Activated T-cell treated with anti-CD3 and anti-CD28 coated beads, Interleukin-2, amount 50 U/mL, for 48 hours (primary cell): ENCODE results near the gene TRAPPC14.
A peak's percentile ranks its signal among the peaks of the same experiment; 100 is the strongest.
"Not testable (repeated sequence)": the region's sequence is repeated elsewhere in the genome, so short reads cannot be mapped to it uniquely, and the experiment has no call there.

ENCODE experiments used
- DNase-seq, 2 experiments: peaks; one replicate each; pipeline ENCODE4 v3.0.0-alpha.2; 2020

The TRAPPC14 gene

DNA sequence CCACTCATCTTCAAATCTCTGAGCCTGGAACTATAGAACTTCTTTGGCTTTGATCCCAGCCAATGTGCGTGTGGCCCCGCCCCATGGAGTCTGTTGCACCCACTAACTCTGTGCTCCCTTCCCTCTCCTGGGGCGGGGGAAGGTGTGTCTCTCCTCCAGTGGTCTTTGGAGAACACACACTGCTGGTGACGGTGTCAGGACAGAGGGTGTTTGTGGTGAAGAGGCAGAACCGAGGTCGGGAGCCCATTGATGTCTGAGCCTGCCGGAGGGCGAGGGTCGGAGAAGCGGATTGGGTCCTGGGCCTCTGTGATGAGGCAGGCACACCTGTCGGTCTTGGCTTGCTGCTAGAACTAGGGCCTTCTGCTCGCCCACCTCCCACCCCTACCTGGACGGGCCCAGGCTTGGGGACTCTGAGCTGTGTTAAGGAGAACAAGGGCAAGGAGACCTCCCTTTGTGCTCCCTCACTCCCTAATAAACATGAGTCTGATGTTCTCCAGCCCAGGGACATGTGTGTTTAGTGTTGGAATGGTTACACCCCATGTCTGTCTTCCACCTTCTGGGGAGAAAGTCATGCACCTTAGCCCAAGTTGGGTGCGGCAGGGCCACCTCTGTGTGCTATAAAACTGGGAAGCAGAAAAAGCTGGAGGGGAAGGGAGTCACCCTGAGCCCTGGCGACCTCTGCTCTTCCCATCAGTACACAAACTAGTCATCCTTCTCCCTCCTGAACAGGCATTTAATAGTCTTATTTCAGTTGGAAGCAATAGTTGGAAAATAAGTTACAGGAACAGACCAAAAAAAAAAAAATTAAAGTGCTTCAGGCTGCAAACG, 4.6 kb downstream of the TRAPPC14 start:
- no peak for DNase-seq

DNA sequence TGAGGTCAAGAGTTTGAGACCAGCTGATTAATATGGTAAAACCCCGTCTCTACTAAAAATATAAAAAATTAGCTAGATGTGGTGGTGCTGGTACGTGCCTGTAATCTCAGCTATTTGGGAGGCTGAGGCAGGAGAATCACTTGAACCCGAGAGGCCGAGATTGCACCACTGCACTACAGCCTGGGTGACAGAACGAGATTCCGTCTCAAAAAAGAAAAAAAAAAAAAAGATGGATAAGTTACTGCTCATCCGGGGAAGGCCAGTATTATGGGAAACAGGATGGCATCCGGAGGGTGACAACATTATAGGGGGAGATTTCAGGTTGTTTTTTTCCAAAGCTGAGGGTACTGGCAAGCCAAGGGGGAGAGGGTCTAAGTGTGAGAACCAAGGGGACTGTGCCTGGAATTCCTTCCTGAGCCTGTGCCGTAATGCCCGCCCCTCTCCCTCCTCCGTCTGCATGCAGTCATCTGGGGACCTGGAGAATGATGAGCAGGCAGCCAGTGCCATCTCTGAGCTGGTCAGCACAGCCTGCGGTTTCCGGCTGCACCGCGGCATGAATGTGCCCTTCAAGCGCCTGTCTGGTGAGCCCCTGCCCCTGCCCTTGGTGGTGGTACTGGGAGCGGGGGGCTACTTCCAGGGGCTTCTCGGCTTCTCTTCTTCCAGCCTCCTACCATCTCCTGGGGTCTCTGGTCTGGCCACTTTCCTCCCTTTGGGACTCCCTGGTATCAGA, 5.4 kb downstream of the TRAPPC14 start:
- no peak for DNase-seq

DNA sequence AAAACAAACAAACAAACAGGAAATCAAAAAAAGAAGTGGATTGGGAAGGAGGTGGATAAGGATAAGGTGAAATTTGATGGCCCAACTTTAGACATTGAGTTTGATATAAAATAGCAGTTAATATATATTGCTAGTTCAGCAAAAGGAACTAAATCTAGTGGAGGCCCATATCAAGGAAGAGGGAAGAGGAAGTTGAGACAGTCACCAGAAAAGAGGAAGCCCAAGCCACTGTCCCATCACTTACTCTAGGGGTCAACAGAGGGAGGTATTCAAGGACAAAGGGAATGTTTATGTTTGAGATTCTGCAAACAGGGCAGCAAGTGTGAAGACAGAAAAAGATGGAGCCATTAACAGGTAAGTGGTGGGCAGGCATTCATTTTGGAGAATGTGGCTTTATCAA, 6.1 kb downstream of the TRAPPC14 start:
- no peak for DNase-seq

DNA sequence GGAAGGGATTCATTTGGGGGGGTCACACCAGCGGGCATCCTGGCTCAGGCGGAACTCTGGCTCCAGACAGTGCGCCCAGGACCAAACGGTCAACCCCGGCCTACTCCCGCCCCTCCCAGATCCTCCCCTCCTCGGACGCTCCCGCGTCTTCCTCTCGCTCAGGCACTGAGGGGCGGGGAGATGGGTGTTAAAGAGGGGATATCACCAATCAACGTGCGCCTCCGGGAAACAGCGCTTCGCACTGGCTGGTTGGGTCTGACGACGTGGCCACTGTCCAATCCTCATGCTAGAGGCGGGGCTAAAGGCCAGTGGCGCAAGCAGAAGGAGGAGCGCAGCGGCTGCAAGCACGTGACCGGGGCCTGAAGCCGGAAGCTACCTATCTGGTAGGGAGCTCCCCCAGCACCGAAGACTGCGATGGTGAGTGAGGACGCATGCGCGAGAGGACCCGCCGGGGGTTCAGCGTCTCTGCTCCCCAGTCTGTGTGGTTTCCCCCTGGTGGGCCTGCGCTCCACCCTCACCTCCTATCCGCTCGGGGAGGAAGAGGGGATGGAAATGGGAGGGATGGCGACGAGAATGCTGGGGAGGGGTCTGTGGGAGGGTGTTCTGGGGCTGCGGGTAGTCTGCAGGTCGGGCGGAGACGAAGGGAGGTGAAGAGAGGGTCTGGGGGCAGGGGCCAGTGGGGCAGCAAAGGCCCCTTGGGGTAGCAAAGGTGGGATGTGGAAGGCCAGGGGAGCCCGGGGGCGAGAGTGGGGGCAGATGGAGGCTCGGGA, 9.8 kb downstream of the TRAPPC14 start, which contains the start of gene LAMTOR4:
Gene LAMTOR4 (plus strand): TSS at position 360 of the 770 bp plus-strand sequence. CDS start 55 bp downstream, at position 415.
- peak; percentile 97 to 98 for DNase-seq

DNA sequence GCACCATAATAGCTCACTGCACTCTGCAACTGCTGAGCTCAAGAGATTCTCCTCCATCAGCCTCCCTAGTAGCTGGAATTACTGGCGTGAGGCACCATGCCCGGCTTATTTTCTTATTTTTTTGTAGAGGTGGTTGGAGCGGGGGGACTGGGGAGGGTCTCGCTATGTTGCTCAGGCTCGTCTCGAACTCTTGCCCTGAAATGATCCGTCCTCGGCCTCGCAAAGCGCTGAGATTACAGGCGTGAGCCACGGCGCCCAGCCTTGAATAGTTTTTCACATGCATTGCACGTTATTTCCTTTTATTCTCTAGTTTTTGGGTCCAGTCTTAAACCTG, 10.3 kb downstream of the TRAPPC14 start:
- no peak for DNase-seq

DNA sequence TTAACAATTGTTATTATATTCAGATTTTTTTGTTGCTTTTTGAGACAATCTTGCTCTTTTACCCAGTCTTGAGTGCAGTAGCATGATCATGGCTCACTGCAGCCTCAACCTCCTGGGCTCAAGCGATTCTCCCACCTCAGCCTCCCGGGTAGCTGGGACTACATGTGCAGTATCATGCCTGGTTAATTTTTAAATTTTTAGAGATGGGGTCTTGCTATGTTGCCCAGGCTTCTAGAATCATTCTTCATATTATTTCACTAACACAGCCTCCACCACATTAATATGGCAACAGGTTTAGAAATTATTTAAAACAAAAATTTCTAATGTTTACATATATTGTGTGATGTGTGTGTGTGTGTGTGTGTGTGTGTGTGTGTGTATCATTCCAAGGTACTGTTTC, 11.2 kb downstream of the TRAPPC14 start:
- DNase-seq = no peak

DNA sequence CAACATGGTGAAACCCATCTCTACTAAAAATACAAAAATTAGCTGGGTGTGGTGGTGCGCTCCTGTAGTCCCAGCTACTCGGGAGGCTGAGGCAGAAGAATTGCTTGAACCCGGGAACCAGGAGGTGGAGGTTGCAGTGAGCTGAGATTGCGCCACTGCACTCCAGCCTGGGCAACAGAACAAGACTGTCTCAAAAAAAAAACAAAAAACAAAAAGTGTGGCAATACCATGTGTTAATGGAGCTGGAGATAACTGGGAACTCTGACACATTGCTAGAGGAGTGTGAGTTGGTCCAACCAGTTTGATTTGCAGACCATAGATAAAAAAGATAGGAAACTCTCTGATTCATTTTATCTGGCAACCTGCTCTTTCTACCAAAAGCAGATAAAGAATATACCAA, 12.2 kb downstream of the TRAPPC14 start:
- not testable (repeated sequence) for DNase-seq

DNA sequence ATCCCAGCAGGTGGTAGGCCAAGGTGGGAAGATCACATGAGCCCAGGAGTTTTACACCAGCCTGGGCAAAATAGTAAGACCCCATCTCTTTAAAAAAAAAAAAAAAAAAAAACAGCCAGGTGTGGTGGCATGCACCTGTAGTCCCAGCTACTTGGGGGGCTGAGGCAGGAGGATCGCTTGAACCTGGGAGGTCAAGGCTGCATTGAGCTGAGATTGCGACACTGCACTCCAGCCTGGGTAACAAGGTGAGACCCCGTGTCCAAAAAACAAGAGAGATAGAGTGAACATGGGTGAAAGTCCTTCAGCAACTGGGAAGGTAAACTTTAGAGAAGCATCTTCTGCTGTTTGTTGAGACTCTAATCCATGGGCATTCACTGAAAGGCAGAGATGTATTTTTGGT, 16.1 kb downstream of the TRAPPC14 start:
- DNase-seq = no peak

DNA sequence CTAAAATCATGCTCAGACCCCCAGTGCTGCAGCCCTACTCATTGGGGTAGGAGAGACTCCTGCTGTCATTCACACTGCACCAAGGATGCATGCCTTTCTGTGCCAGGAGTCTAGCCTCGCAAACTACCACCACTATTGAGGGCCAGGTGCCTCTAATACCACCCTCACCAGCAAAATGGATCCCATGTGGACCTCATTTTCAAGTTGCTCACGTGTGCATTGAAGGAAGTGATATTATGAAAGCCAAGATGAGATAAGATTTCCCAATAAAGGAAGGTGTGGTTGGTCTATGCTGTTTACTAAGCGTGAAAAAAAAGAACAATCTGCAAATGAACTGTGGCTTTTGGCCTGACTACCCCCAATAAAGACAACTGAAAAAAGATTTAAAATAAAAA, 17.0 kb downstream of the TRAPPC14 start:
- DNase-seq = no peak

DNA sequence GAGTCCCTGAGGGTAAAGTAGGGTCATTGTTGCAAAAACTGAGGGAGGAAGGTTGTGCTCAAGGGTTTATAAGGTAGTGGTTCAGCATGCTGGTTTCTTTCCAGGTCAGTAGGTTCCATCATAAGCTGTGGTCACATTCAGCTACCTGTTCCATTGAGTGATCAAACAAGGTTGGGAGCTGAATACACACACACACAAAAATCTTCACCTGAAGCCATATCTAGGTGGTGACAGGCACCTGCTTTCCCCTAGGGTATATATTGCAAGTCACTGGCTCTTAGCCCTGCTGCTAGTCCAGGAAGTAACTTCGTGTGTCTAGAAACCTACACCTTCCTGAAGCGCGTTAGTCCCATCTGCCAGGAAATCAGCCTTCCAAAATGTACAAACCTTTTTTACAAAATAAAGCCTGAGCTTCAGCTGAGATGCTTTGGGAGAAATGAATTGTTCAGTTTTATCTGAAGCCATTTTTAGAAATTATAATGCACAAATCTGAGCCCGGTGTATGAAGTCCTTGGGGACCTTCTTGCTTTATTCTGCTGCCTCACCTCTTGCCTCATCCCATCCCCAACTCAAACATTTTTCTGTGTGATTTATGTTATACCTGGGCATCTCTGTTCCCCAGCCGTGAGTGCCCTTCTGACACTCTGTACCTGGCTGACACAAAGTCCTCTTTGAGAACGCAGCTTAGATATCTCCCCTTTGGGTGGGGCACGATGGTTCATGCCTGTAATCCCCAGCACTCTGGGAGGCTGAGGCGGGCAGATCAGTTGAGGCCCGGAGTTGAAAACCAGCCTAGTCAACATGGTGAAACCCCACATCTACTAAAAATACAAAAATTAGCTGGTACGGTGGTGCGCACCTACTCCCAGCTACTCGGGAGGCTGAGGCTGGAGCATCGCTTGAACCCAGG, 20.4 kb downstream of the TRAPPC14 start:
- no peak for DNase-seq

DNA sequence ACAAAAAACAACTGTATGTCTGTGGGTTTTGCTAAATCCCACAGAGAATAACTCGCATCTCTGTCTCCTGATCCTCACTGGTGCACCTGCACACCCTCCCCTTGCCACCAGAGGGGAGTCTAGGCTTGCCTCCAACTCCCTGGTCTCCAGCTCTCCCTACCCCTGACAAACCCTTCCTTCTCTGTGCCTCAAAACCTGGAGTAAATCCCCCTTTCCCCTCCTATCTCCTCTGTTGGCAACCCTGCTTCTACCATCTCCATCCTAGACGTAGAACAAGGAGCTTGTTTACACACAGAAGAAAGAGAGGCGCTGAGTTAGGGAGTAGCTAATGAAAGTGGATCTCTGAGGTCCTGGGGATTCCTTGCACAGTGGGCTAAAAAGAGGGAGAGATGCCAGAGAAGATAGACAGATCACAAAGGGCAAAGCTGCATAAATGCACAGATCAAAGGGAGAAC, 25.8 kb downstream of the TRAPPC14 start:
- DNase-seq = peak; percentile 72 to 75

DNA sequence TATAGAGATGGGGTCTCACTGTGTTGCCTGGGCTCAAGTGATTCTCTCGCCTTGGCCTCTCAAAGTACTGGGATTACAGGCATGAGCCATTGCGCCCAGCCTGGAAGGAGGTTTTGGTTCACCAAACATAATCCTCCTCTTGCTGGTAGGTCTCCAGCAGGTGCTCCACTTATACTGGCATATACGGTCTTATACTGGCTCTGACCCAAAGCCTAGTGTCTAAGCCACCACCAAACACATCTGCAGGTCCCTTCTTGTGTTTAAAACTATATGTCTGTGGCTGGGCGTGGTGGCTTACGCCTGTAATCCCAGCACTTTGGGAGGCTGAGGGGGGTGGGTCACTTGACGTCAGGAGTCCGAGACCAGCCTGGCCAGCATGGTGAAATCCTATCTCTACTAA, 26.4 kb downstream of the TRAPPC14 start:
- DNase-seq = no peak

DNA sequence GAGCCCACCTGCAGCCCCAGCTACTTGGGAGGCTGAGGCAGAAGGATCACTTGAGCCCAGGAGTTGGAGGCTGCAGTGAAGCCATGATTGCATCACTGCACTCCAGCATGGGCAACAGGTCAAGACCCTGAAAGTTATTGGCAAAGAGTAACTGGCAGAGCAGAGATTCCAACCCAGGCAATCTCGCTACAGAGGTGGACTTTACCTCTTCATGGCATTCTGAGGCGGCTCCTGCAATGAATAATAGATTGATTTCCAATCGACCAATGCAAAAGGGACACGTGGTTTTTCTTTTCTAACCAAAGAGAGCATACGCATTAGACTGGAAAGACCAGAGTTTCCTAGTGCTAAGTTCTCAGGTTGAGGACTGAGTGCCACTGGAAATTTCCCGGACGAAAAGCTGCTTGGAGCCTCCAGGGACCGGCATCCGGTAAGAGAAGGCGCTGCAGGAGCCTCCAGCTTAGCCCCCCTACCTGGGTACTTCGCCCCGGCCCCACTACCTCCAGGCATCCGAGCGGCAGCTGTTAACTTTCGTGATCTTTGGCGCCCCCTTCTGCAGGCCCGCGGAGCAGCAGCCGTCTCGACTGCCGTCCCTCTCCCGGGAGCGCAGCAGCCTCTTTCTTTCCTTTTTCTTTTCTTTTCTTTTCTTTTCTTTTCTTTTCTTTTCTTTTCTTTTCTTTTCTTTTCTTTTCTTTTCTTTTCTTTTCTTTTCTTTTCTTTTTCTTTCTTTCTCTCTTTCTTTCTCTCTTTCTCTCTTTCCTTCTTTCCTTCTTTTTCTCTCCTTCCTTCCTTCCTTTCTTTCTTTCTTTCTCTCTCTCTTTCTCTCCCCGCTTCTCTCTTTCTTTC, 27.7 kb downstream of the TRAPPC14 start:
- peak; percentile 92 to 94 for DNase-seq

DNA sequence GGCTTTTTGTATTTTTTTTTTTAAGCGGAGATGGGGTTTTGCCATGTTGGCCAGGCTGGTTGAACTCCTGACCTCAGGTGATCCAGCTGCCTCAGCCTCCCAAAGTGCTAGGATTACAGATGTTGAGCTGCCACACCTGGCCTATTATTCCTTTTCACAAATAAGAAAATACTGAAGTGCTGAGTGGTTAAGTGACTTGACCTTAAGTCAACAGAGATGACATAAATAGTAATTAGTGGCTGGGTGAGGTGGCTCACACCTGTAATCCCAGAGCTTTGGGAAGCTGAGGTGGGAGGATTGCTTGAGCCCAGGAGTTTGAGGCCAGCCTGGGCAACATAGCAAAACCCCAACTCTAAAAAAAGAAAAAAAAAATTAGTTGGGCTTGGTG, 28.3 kb downstream of the TRAPPC14 start:
- DNase-seq = not testable (repeated sequence)

DNA sequence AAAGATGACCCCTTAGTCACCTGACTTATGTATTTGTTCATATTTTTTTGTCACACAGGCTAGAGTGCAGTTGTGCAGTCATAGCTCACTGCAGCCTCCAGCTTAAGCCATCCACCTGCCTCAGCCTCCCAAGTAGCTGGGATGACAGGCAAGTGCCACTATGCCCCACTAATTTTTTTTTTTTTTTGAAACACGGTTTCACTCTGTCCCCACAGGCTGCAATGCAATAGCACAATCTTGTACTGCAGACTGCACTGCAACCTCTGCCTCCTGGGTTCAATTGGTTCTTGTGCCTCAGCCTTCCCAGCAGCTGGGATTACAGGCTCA, 29.9 kb downstream of the TRAPPC14 start:
- no peak for DNase-seq

DNA sequence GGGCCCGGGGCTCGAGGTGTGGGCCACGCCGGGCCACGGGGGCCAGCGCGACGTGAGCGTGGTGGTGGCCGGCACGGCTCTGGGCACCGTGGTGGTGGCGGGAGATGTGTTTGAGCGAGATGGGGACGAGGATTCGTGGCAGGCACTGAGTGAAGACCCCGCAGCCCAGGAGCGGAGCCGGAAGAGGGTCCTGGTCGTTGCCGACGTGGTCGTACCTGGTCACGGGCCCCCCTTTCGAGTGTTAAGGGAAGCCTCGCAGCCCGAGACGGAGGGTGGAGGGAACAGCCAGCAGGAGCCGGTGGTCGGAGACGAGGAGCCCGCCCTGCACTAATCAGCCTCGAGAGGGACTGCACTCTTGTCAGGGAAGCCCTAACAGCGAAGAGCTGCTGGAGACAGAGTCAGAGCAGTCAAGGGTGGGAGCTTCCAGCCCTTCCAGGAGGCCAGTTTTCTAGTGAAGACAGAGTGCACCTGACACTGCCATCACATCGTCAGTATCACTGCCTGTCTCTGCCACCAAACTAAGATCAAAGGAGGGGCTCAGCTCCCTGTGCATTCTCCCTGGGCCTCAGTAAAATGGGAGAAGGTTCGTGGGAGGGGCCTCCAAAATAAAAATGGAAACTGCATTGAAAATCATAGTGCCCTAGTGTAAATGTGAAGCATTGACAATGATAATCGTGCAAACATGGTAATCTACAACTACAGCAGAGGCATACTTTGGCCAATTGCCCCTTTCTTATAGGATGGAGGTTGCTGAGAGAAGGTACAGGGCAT, 30.5 kb downstream of the TRAPPC14 start:
- DNase-seq = peak; percentile 54 to 60

DNA sequence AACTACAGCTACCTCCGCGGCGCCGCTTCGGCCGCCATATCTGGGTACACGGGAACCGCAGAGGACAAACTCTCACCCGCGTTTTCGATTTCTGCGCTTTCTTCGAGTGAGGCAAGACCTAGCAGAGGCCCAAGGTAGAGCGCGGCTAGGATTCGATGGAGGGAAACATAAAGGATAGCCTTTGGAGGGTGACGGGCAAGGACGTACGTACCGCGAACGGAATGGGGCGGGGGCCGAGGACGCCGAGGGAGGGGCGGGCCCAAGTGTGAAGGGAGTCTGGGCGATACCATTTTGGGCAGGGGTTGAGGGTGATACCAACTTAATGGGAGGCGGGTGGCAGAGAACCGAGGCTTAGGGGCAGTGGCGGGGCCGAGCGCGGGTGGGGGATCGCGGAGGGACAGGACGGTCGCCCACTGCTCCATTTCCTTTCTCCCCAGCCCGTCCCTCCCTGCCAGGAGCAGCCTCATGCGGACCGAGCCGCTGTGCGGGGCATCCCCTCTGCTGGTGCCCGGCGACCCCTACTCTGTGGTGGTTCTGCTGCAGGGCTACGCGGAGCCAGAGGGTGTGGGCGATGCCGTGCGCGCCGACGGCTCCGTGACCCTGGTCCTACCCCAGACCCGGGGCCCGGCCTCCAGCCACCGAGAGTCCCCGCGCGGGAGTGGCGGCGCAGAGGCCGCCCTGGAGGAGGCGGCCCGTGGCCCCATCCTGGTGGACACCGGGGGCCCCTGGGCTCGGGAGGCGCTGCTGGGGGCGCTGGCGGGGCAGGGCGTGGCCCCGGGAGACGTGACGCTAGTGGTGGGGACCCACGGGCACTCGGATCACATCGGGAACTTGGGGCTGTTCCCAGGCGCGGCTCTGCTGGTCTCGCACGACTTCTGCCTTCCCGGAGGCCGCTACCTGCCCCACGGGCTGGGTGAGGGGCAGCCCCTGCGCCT, 31.3 kb downstream of the TRAPPC14 start, which contains the start of gene MBLAC1:
Gene MBLAC1 (plus strand): TSS at position 37 of the 935 bp plus-strand sequence. CDS start 429 bp downstream, at position 466.
- peak; percentile 95 to 96 for DNase-seq

DNA sequence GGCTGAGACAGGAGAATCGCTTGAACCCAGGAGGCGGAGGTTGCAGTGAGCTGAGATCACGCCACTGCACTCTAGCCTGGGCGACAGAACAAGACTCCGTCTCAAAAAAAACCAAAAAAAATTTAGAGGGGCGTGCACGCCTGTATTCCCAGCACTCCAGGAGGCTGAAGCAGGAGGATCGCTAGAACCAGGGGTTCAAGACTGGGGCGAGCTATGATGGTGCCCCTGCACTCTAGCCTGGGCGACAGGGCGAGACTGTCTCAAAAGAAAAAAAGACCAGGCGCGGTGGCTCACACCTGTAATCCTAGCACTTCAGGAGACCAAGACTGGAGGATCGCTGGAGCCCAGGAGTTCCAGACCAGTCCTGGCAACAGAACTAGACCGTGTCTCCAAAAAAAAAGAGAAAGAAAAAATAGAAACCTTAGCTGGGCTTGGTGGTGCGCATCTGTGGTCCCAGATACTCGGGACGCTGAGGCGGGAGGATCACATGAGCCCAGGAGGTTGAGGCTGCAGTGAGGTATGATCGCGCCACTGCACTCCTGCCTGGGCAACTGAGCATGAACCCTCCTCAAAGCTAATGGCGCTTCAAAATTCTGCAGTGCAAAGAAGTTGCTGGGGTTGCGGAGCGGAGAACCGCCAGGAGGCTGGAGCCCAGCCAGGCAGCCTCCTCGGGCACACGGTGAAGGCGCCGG, 32.1 kb downstream of the TRAPPC14 start:
- DNase-seq = no peak
